HG03565 (cell line): ENCODE measurements around the gene SERPINH1.
"Not testable (repeated sequence)": the region's sequence is repeated elsewhere in the genome, so short reads cannot be mapped to it uniquely, and the experiment has no call there.

Source experiments
- ATAC-seq: cut with Tn5 transposase; IDR thresholded peaks from one replicate; pipeline ENCODE4 v1.9.1; 2021; ENCODE audit warnings: mild to moderate bottlenecking, moderate library complexity; ENCODE audit not compliant: unreplicated experiment

The SERPINH1 gene

GRCh38 chr11:75572744-75573143 lies 10.7 kb downstream of the SERPINH1 start:
- no peak for ATAC-seq

DNA sequence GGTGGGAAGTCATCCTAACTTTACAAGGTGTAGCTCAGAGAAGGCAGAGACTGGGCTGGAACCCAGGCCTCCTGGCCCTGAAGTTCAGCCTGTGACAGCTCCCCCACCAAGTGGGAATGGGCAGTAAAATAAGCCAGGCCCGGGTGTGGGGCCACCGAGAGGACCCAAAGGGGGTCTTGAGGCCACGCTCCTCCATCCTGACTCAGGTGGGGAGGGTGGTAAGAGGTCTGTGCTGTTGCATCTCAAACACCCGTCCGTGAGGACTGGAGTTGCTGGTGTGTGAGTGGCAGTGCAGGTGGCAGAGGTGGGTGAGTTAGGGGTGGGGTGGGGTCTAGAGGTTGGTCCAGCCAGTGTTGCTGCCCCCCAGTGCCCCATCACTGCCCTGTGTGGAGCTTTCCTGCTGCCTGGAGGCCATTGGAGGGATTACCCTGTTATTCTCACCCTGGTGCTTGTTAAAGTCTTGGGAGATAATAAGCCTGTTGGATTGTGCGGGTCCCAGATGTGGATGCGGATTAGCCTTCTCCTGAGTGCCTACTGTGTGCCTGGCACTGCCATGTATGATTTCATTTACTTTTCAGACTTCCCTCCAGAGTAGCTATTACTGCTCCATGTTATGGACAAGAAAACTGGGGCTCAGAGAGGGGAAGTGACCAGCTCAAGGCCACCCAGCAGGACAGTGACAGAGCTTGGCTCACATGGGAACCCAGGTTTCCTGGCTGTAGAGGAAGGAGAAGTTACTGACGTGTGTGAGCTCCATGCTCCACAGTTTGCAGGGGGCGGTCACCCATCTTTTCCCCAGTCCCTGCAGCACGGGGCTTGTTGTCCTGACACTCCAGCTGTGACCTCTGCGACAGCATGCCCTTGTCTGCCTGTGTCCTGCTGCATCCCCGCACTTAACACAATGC lies 12.9 kb downstream of the SERPINH1 start:
- ATAC-seq = no peak

- no peak for ATAC-seq
Measured at GRCh38 chr11:75576017-75576416, 14.0 kb downstream of the SERPINH1 start.

DNA sequence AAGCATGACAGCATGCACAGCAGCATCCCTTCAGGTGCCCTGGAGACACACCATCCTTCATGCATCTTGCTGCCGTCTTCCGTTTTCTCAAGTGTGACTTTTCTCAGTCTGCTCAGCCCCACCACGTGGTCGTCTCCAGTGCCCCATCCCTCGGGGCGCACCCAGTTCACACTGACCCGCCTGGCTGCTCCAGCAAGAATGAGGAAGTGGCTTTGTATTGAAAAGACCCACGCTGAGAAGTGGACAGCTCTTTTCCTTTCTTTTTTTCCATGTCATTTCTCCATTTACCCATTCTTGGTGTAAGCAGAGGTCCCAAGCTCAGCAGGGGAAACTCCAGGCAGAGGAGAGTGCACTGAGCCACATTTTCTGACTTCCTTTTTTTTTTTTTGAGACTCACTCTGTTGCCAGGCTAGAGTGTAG lies 14.5 kb downstream of the SERPINH1 start:
- no peak for ATAC-seq

- ATAC-seq = no peak
Measured at GRCh38 chr11:75577207-75577606, 15.2 kb downstream of the SERPINH1 start.

DNA sequence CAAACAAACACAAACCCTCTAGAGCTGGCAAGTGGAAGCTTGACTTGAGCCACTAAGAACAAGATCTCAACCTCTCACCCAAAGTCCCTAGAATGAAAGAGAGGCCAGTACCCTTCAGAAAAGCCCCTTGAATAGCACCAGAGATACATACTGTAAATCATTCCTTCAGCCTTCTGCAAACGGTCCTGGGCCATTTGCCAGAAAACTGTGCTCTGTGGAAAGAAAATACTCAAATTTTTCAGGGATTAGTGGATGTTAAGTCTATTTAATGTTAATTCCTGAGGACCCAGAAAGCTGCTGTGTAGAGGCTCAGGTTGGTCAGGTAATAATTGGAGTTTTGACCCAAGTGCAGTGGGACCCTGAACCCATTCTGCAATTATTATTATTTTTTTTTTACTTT lies 16.9 kb downstream of the SERPINH1 start:
- no peak for ATAC-seq

- ATAC-seq = no peak
Measured at GRCh38 chr11:75579841-75580240, 17.8 kb downstream of the SERPINH1 start.

GRCh38 chr11:75582506-75582894 lies 20.4 kb downstream of the SERPINH1 start:
- no peak for ATAC-seq

- ATAC-seq = peak; percentile 62
Measured at GRCh38 chr11:75582895-75583717, 21.1 kb downstream of the SERPINH1 start.

DNA sequence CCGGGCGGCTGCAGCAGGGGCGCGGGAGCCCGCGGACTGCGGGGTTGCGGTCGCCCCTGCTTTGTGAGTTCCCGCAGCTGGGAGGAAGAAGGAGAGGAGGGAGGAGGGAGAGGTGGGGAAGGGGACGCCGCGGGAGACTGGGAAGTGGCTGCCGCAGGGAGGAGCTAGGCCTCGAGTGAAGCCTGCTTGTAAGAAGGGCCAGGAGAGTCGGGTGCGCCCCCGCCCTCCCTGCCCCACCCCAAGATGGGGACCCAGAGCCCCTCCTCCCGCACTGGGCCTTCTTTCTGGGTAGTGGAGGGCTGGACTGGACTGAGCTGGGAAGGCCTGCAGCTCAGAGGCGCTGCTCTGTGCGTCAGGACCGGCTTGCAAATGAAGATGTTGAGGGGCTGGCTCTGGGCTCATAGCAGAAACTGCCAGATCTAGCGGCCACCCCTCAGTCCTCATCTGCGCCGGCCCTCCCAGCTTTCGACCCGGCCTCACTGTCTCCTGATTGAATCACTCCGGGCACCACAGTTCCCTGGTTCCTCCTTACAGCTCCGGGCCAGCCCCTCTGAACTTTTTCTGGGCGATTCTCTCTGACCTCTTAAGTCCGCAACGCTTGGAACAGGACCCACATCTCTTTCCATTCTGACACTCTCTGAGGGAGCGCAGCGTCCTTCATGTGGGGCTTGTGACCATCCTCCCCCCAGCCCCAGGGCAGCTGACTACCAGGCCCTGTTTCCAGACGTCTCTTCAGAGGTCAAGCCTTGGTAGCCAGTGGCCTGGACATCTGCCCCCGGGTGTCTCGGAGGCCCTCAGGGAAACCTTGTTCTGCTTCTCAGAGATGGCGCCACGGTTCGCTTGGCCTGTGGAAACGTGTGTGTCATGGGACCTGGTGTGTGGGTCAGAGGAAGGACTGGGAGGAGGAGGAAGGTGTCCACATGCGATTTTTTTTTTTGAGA lies 21.9 kb downstream of the SERPINH1 start:
- no peak for ATAC-seq

DNA sequence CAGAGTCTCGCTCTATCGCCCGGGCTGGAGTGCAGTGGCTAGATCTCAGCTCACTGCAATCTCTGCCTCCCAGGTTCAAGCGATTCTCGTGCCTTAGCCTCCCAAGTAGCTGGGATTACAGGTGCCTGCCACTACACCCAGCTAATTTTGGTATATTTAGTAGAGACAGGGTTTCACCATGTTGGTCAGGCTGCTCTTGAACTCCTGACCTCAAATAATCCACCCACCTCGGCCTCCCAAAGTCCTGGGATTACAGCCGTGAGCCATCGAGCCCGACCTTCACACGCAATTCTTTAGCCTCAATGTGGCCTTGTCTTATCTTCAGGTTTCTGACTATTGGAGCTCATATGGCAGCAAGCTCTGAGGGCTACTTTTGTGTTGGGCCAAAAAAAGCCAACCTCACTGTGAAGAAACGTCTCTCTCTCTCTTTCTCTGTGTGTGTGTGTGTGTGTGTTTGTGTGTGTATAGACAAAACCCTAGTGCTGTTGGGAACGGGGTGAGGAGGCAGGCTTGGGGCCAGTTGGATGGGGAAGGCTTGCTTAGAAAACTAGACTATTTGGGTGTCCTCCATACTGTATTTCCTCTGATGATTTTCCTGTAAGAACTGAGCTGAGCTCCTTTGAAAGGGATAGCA lies 22.7 kb downstream of the SERPINH1 start:
- ATAC-seq = not testable (repeated sequence)

DNA sequence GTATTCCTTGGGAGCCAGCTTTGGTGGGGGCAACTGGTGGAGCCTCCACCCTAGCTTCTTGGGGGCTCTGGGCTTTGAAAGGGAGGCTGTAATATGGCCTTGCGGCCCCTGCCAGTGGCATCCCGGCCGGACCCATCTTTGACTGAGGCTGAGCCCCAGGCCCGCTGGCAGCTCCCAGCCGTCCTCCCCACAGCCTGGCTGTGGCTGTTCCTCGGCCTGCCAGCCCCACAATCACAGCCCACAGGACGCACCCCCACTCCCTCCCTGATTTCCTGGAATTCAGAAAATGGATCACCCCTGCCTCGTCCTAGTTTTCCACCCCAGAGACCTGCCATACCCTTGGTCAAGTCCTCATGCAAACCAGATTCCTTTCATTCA lies 23.2 kb downstream of the SERPINH1 start:
- no peak for ATAC-seq

- no peak for ATAC-seq
Measured at GRCh38 chr11:75586395-75586794, 24.3 kb downstream of the SERPINH1 start.

DNA sequence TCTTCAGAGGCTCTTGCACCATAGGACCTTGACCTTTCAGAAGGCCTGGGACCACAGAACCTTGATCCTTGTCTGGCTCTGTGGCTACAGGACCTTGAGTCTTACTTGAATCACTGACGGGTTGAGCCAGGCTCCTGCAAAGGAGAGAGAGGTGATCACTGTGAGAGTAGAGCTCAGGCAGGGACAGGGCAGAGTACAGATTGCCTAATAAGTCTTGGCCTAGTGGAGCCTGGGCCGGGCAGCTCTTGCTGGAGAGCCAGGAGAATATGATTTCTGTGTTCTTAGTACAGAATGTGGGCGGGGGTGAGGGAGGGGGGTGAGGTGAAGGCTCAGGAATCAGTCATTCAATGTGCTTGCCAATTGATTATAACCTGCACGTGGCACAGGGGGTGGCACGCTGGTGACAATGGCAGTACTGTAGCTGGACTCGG lies 26.0 kb downstream of the SERPINH1 start:
- no peak for ATAC-seq

- no peak for ATAC-seq
Measured at GRCh38 chr11:75589051-75589450, 27.0 kb downstream of the SERPINH1 start.

DNA sequence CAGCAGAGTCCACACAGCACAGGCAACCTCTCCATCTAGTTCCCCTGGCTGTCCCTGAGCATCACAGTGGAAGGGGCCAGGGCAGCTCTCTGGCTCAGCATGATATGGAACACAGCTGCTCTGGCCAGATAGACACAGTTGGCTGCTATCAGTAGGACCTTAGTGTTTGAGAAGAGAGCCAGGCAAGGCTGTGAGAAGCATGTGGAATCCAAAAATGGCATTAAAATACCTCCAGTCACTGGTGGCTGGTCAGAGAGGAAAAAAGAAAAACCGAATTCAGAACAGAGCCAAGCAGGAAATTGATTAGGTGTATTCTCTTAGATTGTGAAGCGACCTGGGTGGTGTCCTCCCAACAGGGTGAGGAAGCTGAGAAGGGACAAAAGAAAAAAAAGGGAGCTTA lies 27.9 kb downstream of the SERPINH1 start:
- ATAC-seq = no peak

DNA sequence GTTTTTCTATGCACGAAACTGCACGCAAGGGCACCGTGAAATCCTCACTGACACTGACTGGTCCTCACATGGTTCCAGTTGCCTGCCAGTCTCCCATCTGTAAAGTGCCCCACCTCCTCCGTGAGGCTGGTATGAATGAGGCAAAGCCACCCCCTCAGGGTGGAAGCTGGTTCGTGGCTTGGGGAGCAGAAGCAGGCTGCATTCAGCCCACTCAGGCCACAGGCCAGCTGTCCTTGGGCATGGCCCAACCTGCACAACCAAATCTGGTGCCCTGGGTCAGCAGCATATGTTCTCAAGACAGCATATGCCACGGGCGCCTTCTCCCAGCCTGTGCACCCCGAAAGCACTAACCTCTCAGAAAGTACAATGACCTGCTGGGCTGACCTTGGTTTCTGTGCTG lies 29.3 kb downstream of the SERPINH1 start:
- ATAC-seq = no peak

DNA sequence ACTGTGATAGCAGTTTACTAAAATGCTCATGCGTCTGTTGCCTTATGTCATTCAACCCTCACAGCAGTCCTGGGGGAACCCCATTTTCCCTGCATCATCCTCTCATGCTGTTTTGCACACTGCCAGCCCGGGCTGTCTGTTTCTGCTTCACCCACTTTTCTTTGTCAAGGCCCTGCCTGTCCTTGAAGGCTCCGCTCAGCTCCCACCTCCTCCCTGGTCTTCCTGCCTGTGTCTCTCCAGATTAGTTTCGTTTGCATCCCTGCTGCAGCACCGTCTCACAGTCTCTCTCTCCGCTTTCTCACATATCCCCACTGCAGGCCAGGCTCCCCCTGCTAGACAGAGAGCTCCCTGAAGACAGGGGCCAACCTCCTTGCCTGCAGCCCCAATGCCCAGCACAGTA lies 29.9 kb downstream of the SERPINH1 start:
- ATAC-seq = no peak

- no peak for ATAC-seq
Measured at GRCh38 chr11:75592715-75593114, 30.7 kb downstream of the SERPINH1 start.

GRCh38 chr11:75593286-75593915 lies 31.3 kb downstream of the SERPINH1 start:
- no peak for ATAC-seq
